Measurements from ENCODE around the gene TMEM191C.
"Not testable (repeated sequence)": the region's sequence is repeated elsewhere in the genome, so short reads cannot be mapped to it uniquely, and the experiment has no call there.

Gene TMEM191C

GRCh38 chr22:21448627-21449416 lies 18.4 kb upstream of the TMEM191C start:
- no peak for DNase-seq (ENCODE audit: insufficient read length, low spot score)
- FAIRE-seq: no peak
- TF ChIP-seq POU2F2 (IDR thresholded peaks at IDR 0.05; ENCODE audit: low read depth, low read length) (no peak), POLR2AphosphoS5 (IDR thresholded peaks at IDR 0.05; ENCODE audit: low read depth, low read length) (no peak), SPI1 (IDR thresholded peaks at IDR 0.05; ENCODE audit: low read depth, low read length) (no peak), TAF1 (IDR thresholded peaks at IDR 0.05; ENCODE audit: low read depth, low read length) (no peak), POLR2A (IDR thresholded peaks at IDR 0.05; ENCODE audit: low read depth, low read length) (no peak), PAX5 (IDR thresholded peaks at IDR 0.05; ENCODE audit: insufficient read depth, low read length, severe bottlenecking) (no peak)

DNA sequence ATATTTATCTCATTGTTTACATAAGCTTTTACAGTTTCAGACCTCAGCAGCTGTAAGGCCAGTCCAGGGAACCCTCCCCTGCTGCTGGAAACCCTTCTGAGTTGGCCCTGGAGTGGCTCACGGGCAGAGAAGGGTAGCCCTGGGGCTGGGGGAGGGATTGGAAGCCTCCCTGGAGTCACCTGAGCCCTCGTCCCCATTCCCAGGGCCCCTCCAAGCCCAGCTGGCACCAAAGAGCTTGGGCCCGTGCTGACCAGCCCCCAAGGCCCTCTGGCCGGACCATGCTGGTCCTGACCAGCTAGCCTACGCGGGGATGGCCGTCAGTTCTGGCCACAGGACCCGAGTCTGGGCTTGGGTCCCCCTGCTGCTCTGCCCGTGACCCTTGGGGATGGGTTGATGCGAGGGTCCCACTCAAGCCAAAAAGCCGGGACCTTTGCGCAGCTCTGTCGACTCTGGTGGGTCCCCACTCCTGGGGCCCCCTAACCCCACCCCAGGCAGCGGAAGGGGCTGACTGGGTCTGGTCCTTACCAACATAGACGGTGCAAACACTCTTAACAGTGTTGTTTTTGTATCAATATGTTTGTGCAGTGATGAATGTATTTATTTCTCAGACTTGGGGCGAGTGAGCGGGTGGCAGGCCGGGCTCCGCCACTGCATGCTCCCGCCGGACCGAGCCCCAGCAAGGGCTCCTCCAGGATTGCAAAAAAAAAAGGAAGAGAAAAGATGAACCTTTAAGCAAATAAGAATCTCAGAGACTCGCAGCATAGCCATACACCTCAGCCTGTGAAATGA lies 17.5 kb upstream of the TMEM191C start:
- DNase-seq (ENCODE audit: insufficient read length, low spot score) (no peak), FAIRE-seq (no peak)
- TF ChIP-seq POLR2A (IDR thresholded peaks at IDR 0.05; ENCODE audit: low read depth, low read length): no peak

DNA sequence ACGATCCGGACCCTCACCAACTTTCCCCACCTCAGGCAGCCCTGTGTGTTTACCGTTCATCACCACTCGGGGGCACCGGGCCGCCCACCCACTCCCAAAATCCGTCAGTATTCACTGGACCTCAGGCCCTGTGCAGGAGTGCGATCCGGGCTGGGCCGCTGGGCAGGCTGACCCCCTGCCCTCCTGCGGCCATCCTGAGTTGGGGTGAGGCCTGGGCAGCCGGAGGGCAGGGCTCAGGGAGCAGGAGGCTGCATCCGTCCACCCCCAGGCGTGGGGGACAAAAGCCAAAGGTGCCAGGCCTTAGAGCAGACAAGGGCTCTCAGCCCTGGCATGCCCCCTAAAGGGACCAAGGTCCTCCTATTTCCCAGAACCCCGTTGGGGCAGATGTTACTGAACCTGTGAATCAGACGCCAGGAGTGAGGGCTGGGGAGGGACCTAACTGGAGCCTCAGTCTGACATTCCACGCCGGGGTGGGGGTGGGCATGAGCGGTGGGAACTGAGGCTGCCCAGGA lies 16.8 kb upstream of the TMEM191C start:
- no peak for FAIRE-seq

GRCh38 chr22:21450858-21451353 lies 16.3 kb upstream of the TMEM191C start:
- no peak for FAIRE-seq
- TF ChIP-seq SPI1 (IDR thresholded peaks at IDR 0.05; ENCODE audit: low read depth, low read length) (no peak), POLR2A (IDR thresholded peaks at IDR 0.05; ENCODE audit: low read depth, low read length) (no peak), POU2F2 (IDR thresholded peaks at IDR 0.05; ENCODE audit: low read depth, low read length) (no peak), TAF1 (IDR thresholded peaks at IDR 0.05; ENCODE audit: low read depth, low read length) (no peak), PAX5 (IDR thresholded peaks at IDR 0.05; ENCODE audit: insufficient read depth, low read length, severe bottlenecking) (no peak), POLR2AphosphoS5 (IDR thresholded peaks at IDR 0.05; ENCODE audit: low read depth, low read length) (no peak)
- no peak for DNase-seq (ENCODE audit: insufficient read length, low spot score)

More for the DNA sequence above, 16.8 kb upstream of the TMEM191C start:
- no peak for DNase-seq (ENCODE audit: insufficient read length, low spot score)
- no peak for TF ChIP-seq POLR2A (IDR thresholded peaks at IDR 0.05; ENCODE audit: low read depth, low read length)
- TF ChIP-seq POU2F2 (IDR thresholded peaks at IDR 0.05; ENCODE audit: low read depth, low read length): no peak
- no peak for TF ChIP-seq PAX5 (IDR thresholded peaks at IDR 0.05; ENCODE audit: insufficient read depth, low read length, severe bottlenecking)
- no peak for TF ChIP-seq TAF1 (IDR thresholded peaks at IDR 0.05; ENCODE audit: low read depth, low read length)
- TF ChIP-seq POLR2AphosphoS5 (IDR thresholded peaks at IDR 0.05; ENCODE audit: low read depth, low read length): no peak
- no peak for TF ChIP-seq SPI1 (IDR thresholded peaks at IDR 0.05; ENCODE audit: low read depth, low read length)

GRCh38 chr22:21451545-21452520 lies 15.4 kb upstream of the TMEM191C start:
- DNase-seq (ENCODE audit: insufficient read length, low spot score): no peak
- no peak for TF ChIP-seq SPI1 (IDR thresholded peaks at IDR 0.05; ENCODE audit: low read depth, low read length)
- TF ChIP-seq PAX5 (IDR thresholded peaks at IDR 0.05; ENCODE audit: insufficient read depth, low read length, severe bottlenecking): no peak
- no peak for TF ChIP-seq TAF1 (IDR thresholded peaks at IDR 0.05; ENCODE audit: low read depth, low read length)
- no peak for TF ChIP-seq POU2F2 (IDR thresholded peaks at IDR 0.05; ENCODE audit: low read depth, low read length)
- TF ChIP-seq POLR2A (IDR thresholded peaks at IDR 0.05; ENCODE audit: low read depth, low read length): no peak
- no peak for TF ChIP-seq POLR2AphosphoS5 (IDR thresholded peaks at IDR 0.05; ENCODE audit: low read depth, low read length)
- no peak for FAIRE-seq

DNA sequence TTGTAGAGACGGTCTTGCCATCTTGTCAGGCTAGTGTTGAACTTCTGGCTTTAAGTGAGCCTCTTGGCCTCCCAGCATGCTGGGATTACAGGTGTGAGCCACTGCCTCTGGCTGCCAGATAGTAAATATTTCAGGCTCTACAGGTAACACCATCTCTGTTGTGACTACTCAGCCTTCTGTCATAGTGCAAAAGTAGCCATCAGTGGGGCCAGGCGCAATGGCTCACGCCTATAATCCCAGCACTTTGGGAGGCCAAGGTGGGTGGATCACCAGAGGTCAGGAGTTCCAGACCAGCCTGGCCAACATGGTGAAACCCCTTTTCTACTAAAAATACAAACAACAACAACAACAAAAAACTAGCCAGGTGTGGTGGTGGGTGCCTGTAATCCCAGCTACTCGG lies 14.5 kb upstream of the TMEM191C start:
- DNase-seq (ENCODE audit: insufficient read length, low spot score); FAIRE-seq: not testable (repeated sequence)

- not testable (repeated sequence) for DNase-seq (ENCODE audit: insufficient read length, low spot score); FAIRE-seq
These were observed 12.2 kb upstream of the TMEM191C start for GRCh38 chr22:21454998-21455333.

DNA sequence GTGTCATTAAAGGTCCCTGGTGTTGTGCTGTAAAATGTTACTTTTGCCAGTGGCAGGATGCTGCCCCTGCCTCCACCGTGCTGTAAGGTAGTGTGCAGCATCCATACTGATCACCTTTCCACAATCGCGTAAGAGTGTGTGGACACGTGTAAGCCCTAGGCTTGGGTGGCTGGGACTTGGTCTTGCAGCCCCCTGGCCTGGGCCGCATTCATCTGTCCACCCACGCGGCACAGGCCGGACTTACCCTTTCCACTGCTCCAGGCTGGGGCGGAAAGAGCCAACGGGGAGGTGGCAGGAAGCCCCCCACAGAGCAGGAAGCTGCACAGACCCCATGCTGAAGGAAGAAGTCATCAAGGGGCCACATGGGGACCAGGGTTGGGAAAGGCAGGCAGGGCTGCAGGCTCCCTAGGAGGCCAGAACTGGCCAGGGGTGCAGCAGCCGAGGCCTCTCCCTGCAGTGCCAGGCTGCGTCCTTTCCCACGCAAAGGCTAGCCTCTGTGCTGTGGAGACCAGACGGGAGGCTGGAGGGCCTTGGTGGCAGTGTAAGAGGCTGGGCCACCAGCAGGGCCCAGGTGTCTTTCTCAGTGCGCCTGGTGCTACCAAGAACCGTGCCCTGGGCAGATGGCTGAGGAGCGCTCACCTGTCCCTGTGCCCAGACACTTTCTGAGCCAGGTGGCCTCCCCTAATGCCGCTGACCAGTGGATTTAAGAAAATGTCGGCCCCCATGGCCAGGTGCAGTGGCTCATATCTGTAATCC lies 11.7 kb upstream of the TMEM191C start:
- FAIRE-seq (no peak), DNase-seq (ENCODE audit: insufficient read length, low spot score) (no peak)
- TF ChIP-seq POLR2AphosphoS5 (IDR thresholded peaks at IDR 0.05; ENCODE audit: low read depth, low read length) (no peak), TAF1 (IDR thresholded peaks at IDR 0.05; ENCODE audit: low read depth, low read length) (no peak), SPI1 (IDR thresholded peaks at IDR 0.05; ENCODE audit: low read depth, low read length) (no peak), POLR2A (IDR thresholded peaks at IDR 0.05; ENCODE audit: low read depth, low read length) (no peak), PAX5 (IDR thresholded peaks at IDR 0.05; ENCODE audit: insufficient read depth, low read length, severe bottlenecking) (no peak), POU2F2 (IDR thresholded peaks at IDR 0.05; ENCODE audit: low read depth, low read length) (no peak)

Data from GM12891 (cell line).